GM12891 (cell line): Measurements from ENCODE around the gene CDC42BPA.

Experiments
- PAX5 ChIP-seq: IDR thresholded peaks from 2 replicates; pipeline ENCODE4 v1.6.1; 2011; ENCODE audit warnings: low read length, moderate library complexity, mild to moderate bottlenecking; ENCODE audit not compliant: insufficient read depth, severe bottlenecking
- POLR2A ChIP-seq: IDR thresholded peaks from 2 replicates; pipeline ENCODE4 v1.6.1; 2011; ENCODE audit warnings: low read depth, low read length, control low read depth
- POLR2AphosphoS5 ChIP-seq: IDR thresholded peaks from 2 replicates; pipeline ENCODE4 v1.6.1; 2011; ENCODE audit warnings: low read depth, low read length, control low read depth
- TAF1 ChIP-seq: IDR thresholded peaks from 2 replicates; pipeline ENCODE4 v1.6.1; 2011; ENCODE audit warnings: low read depth, low read length, control low read depth

GRCh38 chr1:227191607-227192006, 126.7 kb downstream of the CDC42BPA start:
- TF ChIP-seq POLR2A: no peak
- no peak for TF ChIP-seq POLR2AphosphoS5
- no peak for TF ChIP-seq TAF1
- TF ChIP-seq PAX5: no peak
